ENCODE results near the gene SEMA5A.

DNA sequence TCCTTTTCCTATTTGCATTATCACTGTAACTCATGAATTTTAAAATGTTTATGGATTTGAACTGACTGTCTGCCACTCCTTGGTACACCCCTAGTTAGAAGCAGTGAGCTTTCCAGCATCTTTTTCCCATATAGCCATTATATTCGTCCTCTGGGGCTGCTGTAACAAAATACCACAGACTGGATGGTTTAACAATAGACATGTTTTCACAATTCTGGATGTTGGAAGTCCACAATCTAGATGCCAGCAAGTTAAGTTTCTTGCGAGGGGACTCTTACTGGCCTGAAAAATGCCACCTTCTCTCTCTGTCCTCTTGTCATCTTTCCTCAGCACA lies 530.0 kb downstream of the SEMA5A start:
- no peak for TF ChIP-seq GATA2 (IDR thresholded peaks at IDR 0.05; ENCODE audit: low read depth, low read length)
- TF ChIP-seq GATA3 (IDR thresholded peaks at IDR 0.05; ENCODE audit: low read depth, low read length) = no peak

Data from SH-SY5Y (cell line).